Gastroesophageal sphincter (tissue), 4 donors: ENCODE results near the gene SLCO3A1. TPM values are rescaled to one million over a fixed set of nuclear protein-coding genes. Genes with fewer than 3 reads are reported as not detected.

Experiments used
- ATAC-seq: fragments of 150-250 bp; one replicate; pipeline ENCODE4 v1.9.1; 2016; ENCODE audit warnings: mild to moderate bottlenecking, moderate library complexity
- H3K27ac ChIP-seq, 4 donors: fragments of 200-600 bp; sonication (generic) in 3 of 4; 1 replicate in 3 of 4; 2 replicates in 1 of 4; pipeline ENCODE4 v1.5.1; 2016 to 2019
- H3K27me3 ChIP-seq: fragments of 200-600 bp; sonication (generic); one replicate; pipeline ENCODE4 v1.5.1; 2019
- H3K36me3 ChIP-seq, 2 donors: fragments of 200-600 bp; sonication (generic); one replicate each; pipeline ENCODE4 v1.5.1; 2019; ENCODE audit warnings: control low read depth in 1 of 2
- H3K4me1 ChIP-seq, 3 donors: fragments of 200-600 bp; sonication (generic); 1 replicate in 2 of 3; 2 replicates in 1 of 3; pipeline ENCODE4 v1.5.1; 2016 to 2019; ENCODE audit warnings: control low read depth in 2 of 3
- H3K4me3 ChIP-seq, 2 donors: fragments of 200-600 bp; sonication (generic); one replicate each; pipeline ENCODE4 v1.5.1; 2019; ENCODE audit warnings: mild to moderate bottlenecking in 1 of 2, moderate library complexity in 1 of 2
- H3K9me3 ChIP-seq, 3 donors: fragments of 200-600 bp; sonication (generic); one replicate each; pipeline ENCODE4 v1.5.1; 2017 to 2019; ENCODE audit warnings: control low read depth in 2 of 3
- EP300 ChIP-seq: sonication (generic); formaldehyde crosslinking; IDR thresholded peaks from one replicate; pipeline ENCODE4 v1.6.1; 2017; ENCODE audit warnings: antibody characterized with exemption, mild to moderate bottlenecking
- POLR2A ChIP-seq, 2 donors: fragments of 450-650 bp; IDR thresholded peaks; one replicate each; pipeline ENCODE4 v1.6.1; 2017; ENCODE audit warnings: antibody characterized with exemption in 2 of 2, mild to moderate bottlenecking in 2 of 2, moderate library complexity in 1 of 2
- POLR2AphosphoS5 ChIP-seq: sonication (generic); formaldehyde crosslinking; IDR thresholded peaks from one replicate; pipeline ENCODE4 v1.6.1; 2017; ENCODE audit warnings: antibody characterized with exemption
- WGBS, 2 donors: methylation state at CpG; one replicate each; pipeline ENCODE4 v1.1.5; 2018; ENCODE audit warnings: low coverage in 1 of 2; 5-methylcytosine and 5-hydroxymethylcytosine counted together
- total RNA-seq, 4 donors: library from RNA; depleted of rRNA; stranded (reverse); fragments of >200 nt; gene quantifications; one replicate each; pipeline ENCODE4 v1.1.0, GENCODE V29; 2016
- TF ChIP-seq, protein P1 (sequence below), 4 experiments: fragments of 200-600 bp in 2 of 4; fragments of 450-650 bp in 2 of 4; sonication (generic) in 1 of 4; IDR thresholded peaks; one replicate each; pipeline ENCODE4 v1.5.1; 2017 to 2019; ENCODE audit warnings: antibody characterized with exemption in 4 of 4, mild to moderate bottlenecking in 2 of 4, moderate library complexity in 2 of 4

The SLCO3A1 gene
- total RNA-seq, 4 donors from 2014 or later = 10.1 to 14.4 (median 12.1) TPM

DNA sequence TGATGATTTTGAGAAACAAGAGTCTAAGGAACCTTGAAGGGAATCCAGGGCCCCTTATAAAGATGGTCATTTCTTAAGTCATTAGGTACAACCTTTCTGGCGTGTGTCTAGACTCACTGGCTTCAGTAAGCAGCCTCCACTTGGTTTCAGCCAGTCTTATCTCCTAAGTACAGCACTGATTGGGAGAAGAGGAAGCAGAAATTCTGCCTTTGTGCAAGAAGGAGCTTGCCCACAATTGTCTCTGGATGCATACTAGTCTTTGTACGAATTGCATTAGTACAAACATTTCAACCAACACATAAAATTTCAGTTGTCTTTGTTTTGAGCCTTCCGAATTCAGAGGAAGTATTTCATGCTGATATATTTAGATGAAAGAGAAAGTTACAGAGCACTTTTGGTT lies 139.4 kb downstream of the SLCO3A1 start:
- no peak overlapping the region for H3K27ac ChIP-seq
- 41 to 59% methylated on average over 3 of the region's 3 CpGs for WGBS, 2 donors
- H3K4me3 ChIP-seq = no peak overlapping the region
- no peaks in the 10 kb centered on the region for H3K27me3 ChIP-seq
- TF ChIP-seq POLR2AphosphoS5 (no peak), POLR2A (IDR thresholded peaks at IDR 0.05) (no peak), EP300 (no peak)
- TF ChIP-seq, protein P1, sequence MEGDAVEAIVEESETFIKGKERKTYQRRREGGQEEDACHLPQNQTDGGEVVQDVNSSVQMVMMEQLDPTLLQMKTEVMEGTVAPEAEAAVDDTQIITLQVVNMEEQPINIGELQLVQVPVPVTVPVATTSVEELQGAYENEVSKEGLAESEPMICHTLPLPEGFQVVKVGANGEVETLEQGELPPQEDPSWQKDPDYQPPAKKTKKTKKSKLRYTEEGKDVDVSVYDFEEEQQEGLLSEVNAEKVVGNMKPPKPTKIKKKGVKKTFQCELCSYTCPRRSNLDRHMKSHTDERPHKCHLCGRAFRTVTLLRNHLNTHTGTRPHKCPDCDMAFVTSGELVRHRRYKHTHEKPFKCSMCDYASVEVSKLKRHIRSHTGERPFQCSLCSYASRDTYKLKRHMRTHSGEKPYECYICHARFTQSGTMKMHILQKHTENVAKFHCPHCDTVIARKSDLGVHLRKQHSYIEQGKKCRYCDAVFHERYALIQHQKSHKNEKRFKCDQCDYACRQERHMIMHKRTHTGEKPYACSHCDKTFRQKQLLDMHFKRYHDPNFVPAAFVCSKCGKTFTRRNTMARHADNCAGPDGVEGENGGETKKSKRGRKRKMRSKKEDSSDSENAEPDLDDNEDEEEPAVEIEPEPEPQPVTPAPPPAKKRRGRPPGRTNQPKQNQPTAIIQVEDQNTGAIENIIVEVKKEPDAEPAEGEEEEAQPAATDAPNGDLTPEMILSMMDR (IDR thresholded peaks at IDR 0.05) = no peak
- H3K36me3 ChIP-seq = no peaks in the 10 kb centered on the region
- no peak for ATAC-seq
- H3K4me1 ChIP-seq = peaks cover 0 to 7% (median 0%) of the 10 kb centered on the region in 3 donors
- H3K9me3 ChIP-seq = no peaks in the 10 kb centered on the region

DNA sequence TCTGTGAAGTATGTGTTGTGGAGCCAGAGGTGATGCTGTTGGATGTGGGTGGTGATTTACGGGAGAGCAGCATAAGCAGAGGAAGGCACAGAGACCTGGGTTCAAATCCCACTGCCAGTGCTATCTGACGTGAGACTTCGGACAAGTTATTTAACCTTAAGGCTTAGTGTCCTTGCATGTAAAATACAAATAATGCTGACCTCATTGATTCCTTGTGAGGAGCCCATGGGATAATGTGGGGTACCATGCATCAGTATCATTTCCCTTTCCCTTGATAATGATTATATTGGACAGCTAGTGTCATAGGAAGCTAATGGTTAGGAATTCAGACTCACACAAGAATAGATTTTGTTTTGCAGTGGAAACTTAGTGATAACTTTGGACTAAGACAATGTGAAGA lies 141.6 kb downstream of the SLCO3A1 start:
- Histone ChIP-seq H3K27ac (no peak overlapping the region), H3K4me3 (no peak overlapping the region), H3K27me3 (no peaks in the 10 kb centered on the region), H3K9me3 (no peaks in the 10 kb centered on the region), H3K36me3 (no peaks in the 10 kb centered on the region), H3K4me1 (peaks cover 0 to 5% (median 0%) of the 10 kb centered on the region in 3 donors)
- ATAC-seq = no peak
- TF ChIP-seq, protein P1 (IDR thresholded peaks at IDR 0.05) = no peak
- TF ChIP-seq POLR2AphosphoS5 (no peak), POLR2A (IDR thresholded peaks at IDR 0.05) (no peak), EP300 (no peak)
- 97% methylated on average over 3 of the region's 3 CpGs; no CpG with 5 or more reads in 1 of the 2 donors for WGBS, 2 donors

DNA sequence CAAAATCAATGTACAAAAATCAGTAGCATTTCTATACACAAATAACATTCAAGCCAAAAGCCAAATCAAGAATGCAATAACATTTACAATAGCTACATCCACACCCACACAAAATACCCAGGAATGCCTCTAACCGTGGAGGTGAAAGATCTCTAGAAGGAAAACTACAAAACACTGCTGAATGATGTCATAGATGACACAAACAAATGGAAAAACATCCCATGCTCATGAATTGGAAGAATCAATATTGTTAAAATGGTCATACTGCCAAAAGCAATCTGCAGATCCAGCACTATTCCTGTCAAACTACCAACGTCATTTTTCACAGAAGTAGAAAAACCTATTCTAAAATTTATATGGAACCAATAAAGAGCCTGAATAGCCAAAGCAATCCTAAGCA lies 143.7 kb downstream of the SLCO3A1 start:
- 70% methylated on average over 2 of the region's 2 CpGs for WGBS, 2 donors
- no peaks in the 10 kb centered on the region for H3K27me3 ChIP-seq
- H3K27ac ChIP-seq = no peak overlapping the region
- no peak overlapping the region for H3K4me3 ChIP-seq
- peaks cover 0 to 3% (median 0%) of the 10 kb centered on the region in 3 donors for H3K4me1 ChIP-seq
- H3K9me3 ChIP-seq = no peaks in the 10 kb centered on the region
- no peak for ATAC-seq
- TF ChIP-seq, protein P1 (IDR thresholded peaks at IDR 0.05) = no peak
- H3K36me3 ChIP-seq = no peaks in the 10 kb centered on the region

GRCh38 chr15:92000709-92001108 lies 147.2 kb downstream of the SLCO3A1 start:
- no peak for ATAC-seq
- Histone ChIP-seq H3K27ac (no peak overlapping the region), H3K4me1 (no peaks in the 10 kb centered on the region), H3K9me3 (no peaks in the 10 kb centered on the region), H3K36me3 (no peaks in the 10 kb centered on the region), H3K4me3 (no peak overlapping the region), H3K27me3 (no peaks in the 10 kb centered on the region)
- TF ChIP-seq POLR2AphosphoS5 (no peak), EP300 (no peak), POLR2A (IDR thresholded peaks at IDR 0.05) (no peak)
- TF ChIP-seq, protein P1 (IDR thresholded peaks at IDR 0.05) = no peak
- WGBS, 2 donors = 74 to 76% methylated on average over 4 to 6 of the region's 6 CpGs

GRCh38 chr15:92001307-92001706 lies 147.8 kb downstream of the SLCO3A1 start:
- ATAC-seq = no peak
- TF ChIP-seq, protein P1 (IDR thresholded peaks at IDR 0.05) = no peak
- TF ChIP-seq EP300 (no peak), POLR2AphosphoS5 (no peak), POLR2A (IDR thresholded peaks at IDR 0.05) (no peak)
- WGBS, 2 donors = 100% methylated on average over 1 of the region's 1 CpG; no CpG with 5 or more reads in 1 of the 2 donors
- Histone ChIP-seq H3K4me3 (no peak overlapping the region), H3K9me3 (no peaks in the 10 kb centered on the region), H3K36me3 (no peaks in the 10 kb centered on the region), H3K27ac (no peak overlapping the region), H3K27me3 (no peaks in the 10 kb centered on the region), H3K4me1 (no peaks in the 10 kb centered on the region)
